Measurements from ENCODE around the gene RIMS1. TPM values are rescaled to one million over a fixed set of nuclear protein-coding genes. Genes with fewer than 3 reads are reported as not detected.

RIMS1 gene
- total and polyA plus RNA-seq, 2 of the 13 experiments (the other 11 are each of a cell fraction or from before 2014, with no cell fraction given) = not detected

- no peak for TF ChIP-seq ZNF784 (CRISPR knock-in tag; IDR thresholded peaks at IDR 0.05; ENCODE audit: borderline replicate concordance)
- 0 out of 2 replicates have a peak, but pooled peaks have one; percentile 32 for TF ChIP-seq ZNF766 (CRISPR knock-in tag; IDR thresholded peaks at IDR 0.05; ENCODE audit: borderline replicate concordance)
- no peak for TF ChIP-seq ELK4 (CRISPR knock-in tag; IDR thresholded peaks at IDR 0.05; ENCODE audit: borderline replicate concordance)
- peak; percentile 39; the same call in 1 of the 2 replicates for TF ChIP-seq REPIN1 (CRISPR knock-in tag; IDR thresholded peaks at IDR 0.05; ENCODE audit: borderline replicate concordance, low read depth)
- no peak for TF ChIP-seq ZBTB38 (CRISPR knock-in tag; IDR thresholded peaks at IDR 0.05)
- 0 out of 2 replicates have a peak, but pooled peaks have one; percentile 47 for TF ChIP-seq MIER3 (CRISPR knock-in tag; IDR thresholded peaks at IDR 0.05; ENCODE audit: borderline replicate concordance)
- TF ChIP-seq RERE (CRISPR knock-in tag; IDR thresholded peaks at IDR 0.05; ENCODE audit: low read depth) = no peak
- TF ChIP-seq MLX (CRISPR knock-in tag; IDR thresholded peaks at IDR 0.05) = no peak
- no peak for TF ChIP-seq HMGXB3 (CRISPR knock-in tag; IDR thresholded peaks at IDR 0.05; ENCODE audit: borderline replicate concordance)
- no peak for TF ChIP-seq SALL2 (CRISPR knock-in tag; IDR thresholded peaks at IDR 0.05)
- TF ChIP-seq MYNN (CRISPR knock-in tag; IDR thresholded peaks at IDR 0.05; ENCODE audit: low read depth) = no peak
- TF ChIP-seq PHF21A (CRISPR knock-in tag; IDR thresholded peaks at IDR 0.05) = no peak
- no peak for TF ChIP-seq ZNF282 (IDR thresholded peaks at IDR 0.05; ENCODE audit: partially characterized antibody)
- no peak for TF ChIP-seq TARDBP (CRISPR knock-in tag; IDR thresholded peaks at IDR 0.05)
- TF ChIP-seq ZNF136 (CRISPR knock-in tag; IDR thresholded peaks at IDR 0.05; ENCODE audit: low read depth) = no peak
- TF ChIP-seq GFI1 (CRISPR knock-in tag; IDR thresholded peaks at IDR 0.05; ENCODE audit: borderline replicate concordance) = no peak
Measured at GRCh38 chr6:72411872-72412708, 525.7 kb downstream of the RIMS1 start (continued).

Measured in HepG2 (cell line).